SJSA1 (cell line): Measurements from ENCODE around the gene CD81. TPM values are rescaled to one million over a fixed set of nuclear protein-coding genes. Genes with fewer than 3 reads are reported as not detected.

Source experiments
- DNase-seq, 2 experiments: peaks; one replicate each; pipeline ENCODE4 v3.0.0-alpha.2; 2015 to 2020; ENCODE audit warnings: low spot score in 2 of 2, low read depth in 1 of 2
- H3K27ac ChIP-seq: fragments of 250-450 bp; sonication (Bioruptor Pico); 2 replicates; pipeline ENCODE4 v1.5.1; 2020; ENCODE audit warnings: mild to moderate bottlenecking, moderate library complexity
- H3K27me3 ChIP-seq: fragments of 250-450 bp; sonication (Bioruptor Pico); replicated peaks from 2 replicates; pipeline ENCODE4 v1.5.1; 2020; ENCODE audit warnings: mild to moderate bottlenecking, moderate library complexity
- H3K36me3 ChIP-seq: fragments of 250-450 bp; sonication (Bioruptor Pico); 2 replicates; pipeline ENCODE4 v1.5.1; 2020; ENCODE audit warnings: mild to moderate bottlenecking
- H3K4me1 ChIP-seq: fragments of 250-450 bp; sonication (Bioruptor Pico); replicated peaks from 2 replicates; pipeline ENCODE4 v1.6.1; 2021; ENCODE audit warnings: mild to moderate bottlenecking
- H3K4me3 ChIP-seq: fragments of 250-450 bp; sonication (Bioruptor Pico); 2 replicates; pipeline ENCODE4 v1.5.1; 2020; ENCODE audit warnings: mild to moderate bottlenecking
- H3K9me3 ChIP-seq: fragments of 250-450 bp; sonication (Bioruptor Pico); replicated peaks from 2 replicates; pipeline ENCODE4 v1.5.1; 2020; ENCODE audit warnings: mild to moderate bottlenecking
- total RNA-seq: library from RNA; depleted of rRNA; stranded (reverse); fragments of >200 nt; shearing (Covaris generic); gene quantifications from 2 replicates; pipeline ENCODE4 v1.2.3, GENCODE V29; 2014

Gene CD81
- total RNA-seq, 1 experiment from 2014 or later = 219 TPM

DNA sequence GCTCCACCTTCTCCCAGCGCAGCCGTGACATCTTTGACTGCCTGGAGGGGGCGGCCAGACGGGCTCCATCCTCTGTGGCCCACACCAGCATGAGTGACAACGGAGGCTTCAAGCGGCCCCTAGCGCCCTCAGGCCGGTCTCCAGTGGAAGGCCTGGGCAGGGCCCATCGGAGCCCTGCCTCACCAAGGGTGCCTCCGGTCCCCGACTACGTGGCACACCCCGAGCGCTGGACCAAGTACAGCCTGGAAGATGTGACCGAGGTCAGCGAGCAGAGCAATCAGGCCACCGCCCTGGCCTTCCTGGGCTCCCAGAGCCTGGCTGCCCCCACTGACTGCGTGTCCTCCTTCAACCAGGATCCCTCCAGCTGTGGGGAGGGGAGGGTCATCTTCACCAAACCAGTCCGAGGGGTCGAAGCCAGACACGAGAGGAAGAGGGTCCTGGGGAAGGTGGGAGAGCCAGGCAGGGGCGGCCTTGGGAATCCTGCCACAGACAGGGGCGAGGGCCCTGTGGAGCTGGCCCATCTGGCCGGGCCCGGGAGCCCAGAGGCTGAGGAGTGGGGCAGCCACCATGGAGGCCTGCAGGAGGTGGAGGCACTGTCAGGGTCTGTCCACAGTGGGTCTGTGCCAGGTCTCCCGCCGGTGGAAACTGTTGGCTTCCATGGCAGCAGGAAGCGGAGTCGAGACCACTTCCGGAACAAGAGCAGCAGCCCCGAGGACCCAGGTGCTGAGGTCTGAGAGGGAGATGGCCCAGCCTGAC lies 26.0 kb downstream of the CD81 start:
- no peaks in the 10 kb centered on the region for H3K9me3 ChIP-seq
- H3K4me3 ChIP-seq = no peak overlapping the region
- no peak overlapping the region for H3K27ac ChIP-seq
- H3K27me3 ChIP-seq = no peaks in the 10 kb centered on the region
- peaks cover 25% of the 10 kb centered on the region for H3K4me1 ChIP-seq
- DNase-seq = no peak
- H3K36me3 ChIP-seq = peaks cover 71% of the 10 kb centered on the region

DNA sequence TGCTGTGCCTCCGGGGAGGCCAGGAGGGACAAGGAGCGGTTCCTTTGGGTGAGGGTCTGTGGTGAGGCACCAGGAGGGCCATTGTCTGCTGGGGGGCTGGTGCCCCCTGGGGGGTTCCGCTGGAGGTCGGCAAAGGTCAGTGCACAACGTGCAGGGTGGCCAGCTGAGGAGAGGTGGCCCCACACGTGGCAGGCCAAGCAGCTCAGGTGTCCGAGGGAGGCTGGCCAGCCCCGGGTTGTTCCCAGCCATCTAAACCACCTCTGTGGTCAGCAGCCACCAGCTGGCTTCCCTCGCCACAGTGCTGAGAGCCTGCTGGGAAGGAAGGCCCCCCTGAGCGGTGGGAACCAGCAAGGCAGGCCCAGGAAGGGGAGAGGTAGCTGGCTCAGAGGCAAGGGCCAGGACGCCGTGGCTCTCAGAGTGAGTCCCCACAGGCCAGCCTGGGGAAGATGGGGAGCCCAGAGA lies 27.7 kb downstream of the CD81 start:
- peaks cover 55% of the 10 kb centered on the region for H3K36me3 ChIP-seq
- H3K27me3 ChIP-seq = no peaks in the 10 kb centered on the region; the same call in 1 of the 2 replicates
- H3K27ac ChIP-seq = no peak overlapping the region
- no peak for DNase-seq
- H3K4me1 ChIP-seq = peaks cover 11% of the 10 kb centered on the region
- no peaks in the 10 kb centered on the region for H3K9me3 ChIP-seq
- no peak overlapping the region for H3K4me3 ChIP-seq

DNA sequence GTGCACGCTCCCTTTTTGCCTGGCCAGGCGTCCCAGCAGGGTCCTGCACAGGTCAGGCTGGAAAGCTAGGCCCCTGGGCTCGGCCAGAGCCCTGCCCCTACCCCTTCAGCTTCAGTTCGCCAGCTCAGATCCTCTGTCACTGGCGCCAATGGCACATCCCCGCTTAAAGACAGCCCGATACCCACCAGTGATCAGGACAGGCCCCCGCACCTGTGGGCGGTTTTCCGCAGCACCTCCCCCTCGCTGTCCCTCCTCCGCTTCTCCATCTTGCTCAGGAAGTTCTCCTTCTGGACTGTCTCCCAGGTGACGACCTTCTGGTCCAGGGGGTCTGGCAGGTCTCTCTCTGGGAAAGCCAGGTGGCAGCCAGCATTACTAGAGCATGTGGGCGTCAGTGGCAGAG lies 29.3 kb downstream of the CD81 start:
- no peak for DNase-seq
- H3K4me3 ChIP-seq = no peak overlapping the region
- H3K27ac ChIP-seq = no peak overlapping the region
- H3K27me3 ChIP-seq = no peaks in the 10 kb centered on the region; the same call in 1 of the 2 replicates
- peaks cover 8% of the 10 kb centered on the region for H3K4me1 ChIP-seq
- peaks cover 44% of the 10 kb centered on the region for H3K36me3 ChIP-seq
- no peaks in the 10 kb centered on the region for H3K9me3 ChIP-seq

DNA sequence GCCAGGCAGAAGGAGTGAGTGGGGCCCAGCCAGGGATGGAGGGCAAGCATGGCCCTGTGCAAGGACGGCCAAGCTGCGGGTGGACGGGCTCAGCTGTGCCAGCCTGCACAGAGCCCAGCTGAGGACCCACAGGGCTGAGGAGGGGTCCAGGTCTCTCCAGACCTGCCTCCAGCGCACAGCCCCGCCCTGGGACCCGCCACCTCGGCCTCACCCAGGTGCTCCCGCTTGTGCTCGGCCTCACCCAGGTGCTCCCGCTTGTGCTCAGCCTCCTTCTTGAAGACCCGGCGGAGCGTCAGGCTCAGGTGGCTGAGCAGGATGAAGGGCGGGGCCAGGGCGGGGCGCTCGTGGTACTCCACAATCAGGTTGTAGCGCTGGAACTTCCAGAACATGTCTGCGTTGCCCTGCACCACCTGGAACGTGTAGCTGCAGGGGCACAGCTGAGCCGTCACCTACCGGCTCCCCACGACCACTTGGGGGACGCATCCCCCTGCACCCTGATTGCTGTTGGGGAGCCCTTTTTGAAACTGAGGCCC lies 29.8 kb downstream of the CD81 start:
- Histone ChIP-seq H3K4me3 (no peak overlapping the region), H3K27ac (no peak overlapping the region), H3K36me3 (peaks cover 39% of the 10 kb centered on the region), H3K9me3 (no peaks in the 10 kb centered on the region), H3K27me3 (no peaks in the 10 kb centered on the region; the same call in 1 of the 2 replicates), H3K4me1 (peaks cover 3% of the 10 kb centered on the region)
- DNase-seq = no peak

DNA sequence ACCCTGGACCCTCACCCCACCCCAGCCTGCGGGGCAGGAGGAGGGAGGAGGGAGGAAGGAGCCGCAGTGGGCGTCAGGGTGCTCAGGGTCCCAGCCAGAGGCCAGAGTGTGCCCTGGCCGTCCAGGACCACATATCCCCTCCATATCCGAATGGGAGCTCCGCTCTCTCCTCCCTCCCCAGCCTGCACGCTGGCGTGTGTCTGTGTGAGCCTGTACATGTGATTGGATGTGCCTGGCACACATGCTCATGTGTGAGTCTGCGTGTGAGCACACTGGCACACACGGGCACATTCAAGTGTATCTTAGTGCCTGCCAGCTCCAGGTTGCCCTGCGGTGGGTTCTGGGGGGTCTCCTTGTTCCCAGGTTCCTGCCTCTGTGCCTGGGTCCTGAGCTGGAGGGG lies 31.6 kb downstream of the CD81 start:
- no peak overlapping the region for H3K27ac ChIP-seq
- H3K4me1 ChIP-seq = no peaks in the 10 kb centered on the region
- H3K36me3 ChIP-seq = peaks cover 22% of the 10 kb centered on the region
- no peaks in the 10 kb centered on the region for H3K9me3 ChIP-seq
- DNase-seq = no peak
- H3K27me3 ChIP-seq = no peaks in the 10 kb centered on the region; the same call in 1 of the 2 replicates
- H3K4me3 ChIP-seq = no peak overlapping the region

DNA sequence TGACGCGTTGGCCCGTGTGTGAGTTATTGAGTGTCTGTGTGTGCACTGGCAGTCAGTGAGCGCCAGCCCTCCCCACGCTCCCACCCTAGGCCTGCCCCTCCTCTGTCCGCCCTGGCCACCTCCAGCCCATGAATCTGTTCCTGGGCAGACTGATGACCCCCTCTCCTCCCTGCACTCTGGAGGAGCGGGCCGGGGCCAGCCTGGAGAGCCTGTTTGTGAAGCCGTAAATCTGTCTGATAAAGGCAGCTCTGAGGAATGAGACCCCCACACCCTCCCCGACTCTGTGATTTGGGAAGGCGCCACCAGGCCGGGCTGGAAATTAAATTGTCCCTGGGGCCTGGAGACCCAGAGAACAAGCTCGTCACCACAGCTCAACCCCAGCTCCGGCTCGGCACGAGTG lies 32.0 kb downstream of the CD81 start:
- DNase-seq = no peak
- Histone ChIP-seq H3K27me3 (no peaks in the 10 kb centered on the region; the same call in 1 of the 2 replicates), H3K9me3 (no peaks in the 10 kb centered on the region), H3K4me1 (no peaks in the 10 kb centered on the region), H3K36me3 (peaks cover 18% of the 10 kb centered on the region), H3K4me3 (no peak overlapping the region), H3K27ac (no peak overlapping the region)

DNA sequence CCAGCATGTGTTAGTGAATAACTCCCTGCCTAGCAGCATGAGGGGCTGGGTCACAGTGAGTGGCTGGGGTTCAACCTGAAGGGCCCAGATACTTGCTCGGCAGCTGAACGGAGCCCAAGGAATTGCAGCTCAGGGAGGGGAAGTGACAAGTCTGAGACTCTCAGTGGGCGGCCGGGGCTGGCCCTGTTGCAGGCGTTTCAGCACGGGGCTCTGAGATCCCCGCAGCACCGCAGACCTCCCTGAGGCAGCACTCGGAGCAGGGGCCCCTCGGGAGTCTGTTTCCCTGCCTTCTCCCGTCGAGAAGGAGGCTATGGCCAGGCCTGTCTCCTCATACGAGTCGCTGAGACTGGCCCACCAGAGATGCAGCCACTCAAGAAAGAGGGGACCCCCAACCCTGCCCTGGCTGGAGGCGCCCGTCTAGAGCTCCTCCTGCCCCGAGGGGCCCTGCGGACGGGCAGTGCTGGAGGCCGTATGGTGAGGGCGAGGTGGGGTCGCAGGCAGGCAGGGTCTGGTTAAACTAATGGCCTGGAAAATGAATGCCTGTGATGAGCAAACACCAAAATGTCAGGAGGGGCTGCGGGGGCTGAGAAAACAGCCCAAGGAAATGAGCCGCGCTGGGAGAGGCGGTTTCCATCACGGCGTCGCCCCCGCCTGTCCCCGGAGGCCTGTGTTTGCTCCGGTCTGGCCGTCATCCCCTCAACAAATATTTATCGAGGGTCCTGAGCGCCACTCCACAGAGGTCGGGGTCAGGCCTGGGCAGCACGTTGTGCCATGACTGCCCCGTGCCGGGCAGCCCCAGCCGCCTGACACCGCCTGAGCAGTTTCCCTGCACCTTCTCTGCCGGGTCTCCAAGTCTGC lies 32.7 kb downstream of the CD81 start:
- no peak for DNase-seq
- Histone ChIP-seq H3K4me1 (no peaks in the 10 kb centered on the region), H3K27ac (no peak overlapping the region), H3K4me3 (no peak overlapping the region), H3K27me3 (no peaks in the 10 kb centered on the region; the same call in 1 of the 2 replicates), H3K36me3 (peaks cover 10% of the 10 kb centered on the region), H3K9me3 (no peaks in the 10 kb centered on the region)

DNA sequence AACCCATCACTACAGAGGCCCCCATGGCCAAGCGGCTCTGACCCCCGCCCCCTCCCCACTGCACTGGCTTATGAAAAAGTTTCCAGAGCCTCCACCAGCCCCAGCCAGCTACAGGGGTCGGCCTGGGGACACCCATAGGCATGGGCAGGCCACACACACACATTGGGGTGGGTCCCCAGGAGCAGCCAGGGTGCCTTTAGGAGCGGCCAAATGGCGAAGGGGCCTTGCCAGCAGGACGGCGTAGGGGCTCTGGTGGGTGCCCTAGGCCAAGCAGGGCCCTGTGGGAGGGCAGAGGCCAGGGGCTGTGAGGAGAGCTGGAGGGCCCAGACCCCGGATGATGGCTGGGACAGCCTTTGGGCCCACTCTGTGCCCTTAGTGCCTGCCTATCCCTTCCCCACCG lies 33.5 kb downstream of the CD81 start:
- no peaks in the 10 kb centered on the region for H3K9me3 ChIP-seq
- DNase-seq = no peak
- peaks cover 3% of the 10 kb centered on the region for H3K36me3 ChIP-seq
- no peak overlapping the region for H3K4me3 ChIP-seq
- H3K27me3 ChIP-seq = no peaks in the 10 kb centered on the region; the same call in 1 of the 2 replicates
- no peak overlapping the region for H3K27ac ChIP-seq
- H3K4me1 ChIP-seq = no peaks in the 10 kb centered on the region

DNA sequence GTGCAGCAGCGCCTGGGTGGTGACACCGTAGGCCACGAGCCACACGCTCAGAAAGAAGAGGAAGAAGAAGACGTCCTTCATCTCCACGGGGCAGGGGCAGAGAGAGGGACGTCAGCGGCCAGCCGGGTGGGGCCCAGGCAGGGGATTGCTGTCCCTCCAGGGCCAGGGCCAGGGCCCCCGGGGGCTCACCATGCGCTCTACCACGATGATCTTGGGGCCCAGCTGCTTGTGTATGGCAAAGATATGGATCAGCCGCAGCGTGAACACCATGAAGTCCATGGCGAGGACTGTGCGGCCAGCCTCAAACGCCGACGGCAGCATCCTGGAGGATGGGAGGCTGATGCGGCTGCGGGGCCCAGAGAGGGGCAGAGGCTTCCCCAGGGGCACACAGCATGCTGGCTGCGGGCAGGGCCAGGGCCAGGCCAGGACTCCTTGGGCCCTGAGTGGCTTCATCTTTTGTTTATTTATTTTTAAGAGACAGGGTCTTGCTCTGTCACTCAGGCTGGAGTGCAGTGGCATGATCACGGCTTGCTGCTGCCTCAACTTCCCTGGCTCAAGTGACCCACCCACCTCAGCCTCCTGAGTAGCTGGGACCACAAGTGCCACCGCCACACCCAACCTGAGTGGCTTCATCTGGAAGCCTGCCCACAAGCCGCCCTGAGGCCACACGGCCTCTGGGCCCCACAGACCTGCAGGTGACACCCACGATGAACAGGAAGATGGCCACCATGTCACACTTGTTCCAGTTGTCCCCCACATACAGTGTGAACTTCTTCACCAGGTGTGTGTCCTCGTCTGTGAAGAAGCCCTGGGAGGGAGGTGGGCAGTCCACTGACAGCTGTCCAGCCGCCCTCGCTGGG lies 34.6 kb downstream of the CD81 start:
- Histone ChIP-seq H3K4me1 (no peaks in the 10 kb centered on the region), H3K9me3 (no peaks in the 10 kb centered on the region; the same call in 1 of the 2 replicates), H3K36me3 (no peaks in the 10 kb centered on the region), H3K4me3 (no peak overlapping the region), H3K27ac (no peak overlapping the region), H3K27me3 (peaks cover 9% of the 10 kb centered on the region)
- no peak for DNase-seq

DNA sequence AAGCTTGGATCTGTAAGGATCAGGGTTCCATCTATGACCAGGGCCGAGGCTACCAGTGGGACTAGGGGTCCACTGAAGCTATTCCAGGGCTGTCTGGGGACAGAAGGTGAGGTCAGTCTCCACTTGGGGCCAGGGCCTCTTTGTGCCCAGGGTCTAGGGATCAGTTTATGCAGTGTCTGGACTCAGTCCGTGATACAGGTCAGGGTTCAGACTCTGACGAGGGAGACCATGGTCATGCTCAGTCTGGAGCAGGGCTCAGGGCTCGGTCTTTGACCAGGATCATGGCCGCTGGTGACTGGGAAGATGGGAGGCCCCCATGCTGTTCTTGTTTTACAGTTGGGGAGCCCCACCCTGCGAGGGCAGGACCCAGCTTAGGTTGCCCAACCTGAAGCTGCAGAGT lies 35.2 kb downstream of the CD81 start:
- Histone ChIP-seq H3K27me3 (peaks cover 15% of the 10 kb centered on the region), H3K4me3 (no peak overlapping the region), H3K27ac (no peak overlapping the region), H3K9me3 (no peaks in the 10 kb centered on the region; the same call in 1 of the 2 replicates), H3K36me3 (no peaks in the 10 kb centered on the region), H3K4me1 (0 out of 2 replicates have a peak, but pooled peaks cover 2% of the 10 kb centered on the region)
- DNase-seq = no peak

DNA sequence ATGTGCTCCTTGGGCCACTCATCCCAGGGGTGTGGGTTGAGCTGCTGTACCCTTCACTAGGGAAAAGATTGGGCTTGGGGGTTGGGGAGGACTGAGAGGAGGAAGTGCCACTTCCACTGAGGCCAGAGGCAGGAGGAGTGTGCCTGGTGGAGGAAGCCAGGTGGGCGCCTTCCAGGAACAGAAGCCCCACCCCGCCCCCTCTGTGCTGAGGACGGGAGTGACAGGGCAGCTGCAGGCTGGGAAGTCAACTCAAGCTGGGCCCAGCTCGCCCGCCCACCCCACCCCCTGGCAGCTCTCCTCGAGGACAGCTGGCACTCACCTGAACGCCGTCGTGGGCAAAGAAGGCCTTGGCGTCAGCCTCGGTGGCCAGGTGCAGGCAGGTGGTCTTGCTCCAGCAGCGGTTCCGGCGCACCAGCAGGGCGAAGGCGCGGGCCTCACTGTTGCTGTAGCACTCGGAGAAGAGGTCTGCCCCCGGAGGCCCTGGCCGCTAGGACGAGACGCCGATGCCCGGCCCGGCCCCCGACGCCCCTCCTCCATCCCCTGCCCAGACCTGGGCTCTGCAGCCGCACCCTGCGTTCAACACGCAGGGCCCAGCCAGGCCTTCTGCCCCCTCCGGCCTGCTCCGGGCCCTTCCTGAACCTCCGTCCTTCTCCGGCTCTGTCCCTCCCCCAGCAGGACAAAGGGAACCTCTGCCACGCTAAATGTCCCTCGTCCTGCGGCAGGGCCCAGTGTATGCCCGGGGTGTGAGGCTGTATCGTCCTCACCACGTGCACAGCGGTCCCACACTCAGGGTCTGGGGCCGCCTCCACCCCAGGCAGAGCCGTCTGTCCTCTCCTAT lies 36.9 kb downstream of the CD81 start:
- no peak overlapping the region for H3K4me3 ChIP-seq
- no peak for DNase-seq
- H3K4me1 ChIP-seq = 0 out of 2 replicates have a peak, but pooled peaks cover 4% of the 10 kb centered on the region
- H3K9me3 ChIP-seq = no peaks in the 10 kb centered on the region; the same call in 1 of the 2 replicates
- H3K36me3 ChIP-seq = no peaks in the 10 kb centered on the region
- peaks cover 21% of the 10 kb centered on the region for H3K27me3 ChIP-seq
- no peak overlapping the region for H3K27ac ChIP-seq

DNA sequence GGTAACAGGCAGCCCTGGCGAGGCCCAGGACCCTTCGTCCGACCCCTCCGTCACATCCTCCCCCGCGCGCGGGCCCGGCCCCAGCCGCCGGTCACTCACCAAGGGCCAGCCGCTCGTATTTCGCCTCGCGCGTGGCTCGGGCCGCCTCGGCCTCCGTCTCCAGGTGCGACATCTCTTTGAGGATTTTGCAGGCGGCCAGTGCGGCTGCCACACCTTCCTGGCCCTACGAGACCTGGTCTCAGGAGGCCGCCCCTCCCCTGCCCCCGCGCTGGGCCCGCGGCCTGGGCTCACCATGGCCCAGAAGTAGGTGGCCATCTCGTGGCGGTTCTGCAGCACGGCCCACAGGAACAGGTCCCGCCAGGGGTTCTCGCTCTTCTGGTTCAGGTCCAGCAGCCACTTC lies 37.5 kb downstream of the CD81 start:
- no peaks in the 10 kb centered on the region; the same call in 1 of the 2 replicates for H3K9me3 ChIP-seq
- no peak overlapping the region for H3K4me3 ChIP-seq
- DNase-seq = no peak
- 0 out of 2 replicates have a peak, but pooled peaks cover 4% of the 10 kb centered on the region for H3K4me1 ChIP-seq
- H3K36me3 ChIP-seq = no peaks in the 10 kb centered on the region
- H3K27me3 ChIP-seq = peaks cover 21% of the 10 kb centered on the region
- no peak overlapping the region for H3K27ac ChIP-seq
